GM23338 (cell line): ENCODE results near the gene ADCY4.

ENCODE experiments used
- CREB1 ChIP-seq: fragments of 250-450 bp; sonication (Bioruptor Pico); IDR thresholded peaks from 2 replicates; pipeline ENCODE4 v1.5.0; 2020; ENCODE audit warnings: low read depth, mild to moderate bottlenecking, moderate library complexity
- CTCF ChIP-seq, 2 experiments: fragments of 200-600 bp in 1 of 2; sonication (generic) in 1 of 2; conservative IDR thresholded peaks; 2 replicates each; pipeline versions ENCODE4 v1.5.1 to v1.6.1; 2016 to 2017; ENCODE audit warnings: antibody characterized with exemption in 2 of 2, low read depth in 2 of 2, mild to moderate bottlenecking in 2 of 2, moderate library complexity in 1 of 2
- EZH2 ChIP-seq: fragments of 200-600 bp; sonication (generic); IDR thresholded peaks from one replicate; pipeline ENCODE4 v1.8.0; 2017; ENCODE audit warnings: antibody characterized with exemption, mild to moderate bottlenecking, low read depth; ENCODE audit not compliant: unreplicated experiment
- EZH2phosphoT487 ChIP-seq: fragments of 200-600 bp; sonication (generic); IDR thresholded peaks from one replicate; pipeline ENCODE4 v1.8.1; 2018; ENCODE audit warnings: antibody characterized with exemption; ENCODE audit not compliant: unreplicated experiment
- JUNB ChIP-seq: IDR thresholded peaks from one replicate; pipeline ENCODE4 v1.6.1; 2016; ENCODE audit warnings: antibody characterized with exemption; ENCODE audit not compliant: unreplicated experiment
- POLR2AphosphoS5 ChIP-seq: IDR thresholded peaks from 2 replicates; pipeline ENCODE4 v1.6.1; 2016; ENCODE audit warnings: antibody characterized with exemption, low read depth
- REST ChIP-seq: IDR thresholded peaks from one replicate; pipeline ENCODE4 v1.6.1; 2018; ENCODE audit warnings: antibody characterized with exemption; ENCODE audit not compliant: unreplicated experiment
- STAT1 ChIP-seq: IDR thresholded peaks from one replicate; pipeline ENCODE4 v1.6.1; 2016; ENCODE audit warnings: antibody characterized with exemption; ENCODE audit not compliant: unreplicated experiment
- ZNF114 ChIP-seq: fragments of 250-450 bp; sonication (Bioruptor Pico); IDR thresholded peaks from 2 replicates; pipeline ENCODE4 v1.5.0; 2020; ENCODE audit warnings: mild to moderate bottlenecking, moderate library complexity
- ZNF331 ChIP-seq: fragments of 250-450 bp; sonication (Bioruptor Pico); IDR thresholded peaks from 2 replicates; pipeline ENCODE4 v1.5.0; 2020; ENCODE audit warnings: low read depth, mild to moderate bottlenecking, moderate library complexity
- TF ChIP-seq, protein P1 (sequence below): IDR thresholded peaks from 2 replicates; pipeline ENCODE4 v1.6.1; 2016; ENCODE audit warnings: antibody characterized with exemption
- TF ChIP-seq, protein P2 (sequence below): fragments of 250-450 bp; sonication (Bioruptor Pico); IDR thresholded peaks from 2 replicates; pipeline ENCODE4 v1.5.0; 2020; ENCODE audit warnings: mild to moderate bottlenecking, moderate library complexity

DNA sequence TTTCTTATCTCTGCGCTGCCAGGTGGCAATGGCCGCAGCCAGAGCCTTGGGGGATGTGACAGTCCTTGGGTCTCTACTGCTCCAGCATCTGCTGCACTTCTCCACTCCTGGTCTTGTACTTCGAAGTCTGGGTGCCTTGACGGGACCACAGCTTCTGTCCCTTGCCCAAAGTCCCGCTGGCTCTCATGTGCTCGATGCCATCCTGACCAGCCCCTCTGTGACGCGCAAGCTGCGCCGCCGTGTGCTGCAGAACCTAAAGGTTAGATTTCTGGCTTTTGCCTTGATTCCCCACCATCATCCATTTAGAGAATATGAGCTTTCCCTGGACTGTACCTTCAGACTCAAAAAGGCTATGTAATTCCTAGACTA is 30.9 kb downstream of the ADCY4 start:
- TF ChIP-seq CTCF (conservative IDR thresholded peaks at IDR 0.05; ENCODE audit: low read depth in 2 of 2), result no peak
- no peak for TF ChIP-seq POLR2AphosphoS5
- TF ChIP-seq REST, result no peak
- no peak for TF ChIP-seq ZNF331
- TF ChIP-seq EZH2, result no peak
- no peak for TF ChIP-seq EZH2phosphoT487
- TF ChIP-seq, protein P1, sequence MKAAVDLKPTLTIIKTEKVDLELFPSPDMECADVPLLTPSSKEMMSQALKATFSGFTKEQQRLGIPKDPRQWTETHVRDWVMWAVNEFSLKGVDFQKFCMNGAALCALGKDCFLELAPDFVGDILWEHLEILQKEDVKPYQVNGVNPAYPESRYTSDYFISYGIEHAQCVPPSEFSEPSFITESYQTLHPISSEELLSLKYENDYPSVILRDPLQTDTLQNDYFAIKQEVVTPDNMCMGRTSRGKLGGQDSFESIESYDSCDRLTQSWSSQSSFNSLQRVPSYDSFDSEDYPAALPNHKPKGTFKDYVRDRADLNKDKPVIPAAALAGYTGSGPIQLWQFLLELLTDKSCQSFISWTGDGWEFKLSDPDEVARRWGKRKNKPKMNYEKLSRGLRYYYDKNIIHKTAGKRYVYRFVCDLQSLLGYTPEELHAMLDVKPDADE, result no peak
- TF ChIP-seq ZNF114 (CRISPR knock-in tag), result no peak
- TF ChIP-seq CREB1 (CRISPR knock-in tag), result no peak
- TF ChIP-seq STAT1, result no peak
- TF ChIP-seq, protein P2, sequence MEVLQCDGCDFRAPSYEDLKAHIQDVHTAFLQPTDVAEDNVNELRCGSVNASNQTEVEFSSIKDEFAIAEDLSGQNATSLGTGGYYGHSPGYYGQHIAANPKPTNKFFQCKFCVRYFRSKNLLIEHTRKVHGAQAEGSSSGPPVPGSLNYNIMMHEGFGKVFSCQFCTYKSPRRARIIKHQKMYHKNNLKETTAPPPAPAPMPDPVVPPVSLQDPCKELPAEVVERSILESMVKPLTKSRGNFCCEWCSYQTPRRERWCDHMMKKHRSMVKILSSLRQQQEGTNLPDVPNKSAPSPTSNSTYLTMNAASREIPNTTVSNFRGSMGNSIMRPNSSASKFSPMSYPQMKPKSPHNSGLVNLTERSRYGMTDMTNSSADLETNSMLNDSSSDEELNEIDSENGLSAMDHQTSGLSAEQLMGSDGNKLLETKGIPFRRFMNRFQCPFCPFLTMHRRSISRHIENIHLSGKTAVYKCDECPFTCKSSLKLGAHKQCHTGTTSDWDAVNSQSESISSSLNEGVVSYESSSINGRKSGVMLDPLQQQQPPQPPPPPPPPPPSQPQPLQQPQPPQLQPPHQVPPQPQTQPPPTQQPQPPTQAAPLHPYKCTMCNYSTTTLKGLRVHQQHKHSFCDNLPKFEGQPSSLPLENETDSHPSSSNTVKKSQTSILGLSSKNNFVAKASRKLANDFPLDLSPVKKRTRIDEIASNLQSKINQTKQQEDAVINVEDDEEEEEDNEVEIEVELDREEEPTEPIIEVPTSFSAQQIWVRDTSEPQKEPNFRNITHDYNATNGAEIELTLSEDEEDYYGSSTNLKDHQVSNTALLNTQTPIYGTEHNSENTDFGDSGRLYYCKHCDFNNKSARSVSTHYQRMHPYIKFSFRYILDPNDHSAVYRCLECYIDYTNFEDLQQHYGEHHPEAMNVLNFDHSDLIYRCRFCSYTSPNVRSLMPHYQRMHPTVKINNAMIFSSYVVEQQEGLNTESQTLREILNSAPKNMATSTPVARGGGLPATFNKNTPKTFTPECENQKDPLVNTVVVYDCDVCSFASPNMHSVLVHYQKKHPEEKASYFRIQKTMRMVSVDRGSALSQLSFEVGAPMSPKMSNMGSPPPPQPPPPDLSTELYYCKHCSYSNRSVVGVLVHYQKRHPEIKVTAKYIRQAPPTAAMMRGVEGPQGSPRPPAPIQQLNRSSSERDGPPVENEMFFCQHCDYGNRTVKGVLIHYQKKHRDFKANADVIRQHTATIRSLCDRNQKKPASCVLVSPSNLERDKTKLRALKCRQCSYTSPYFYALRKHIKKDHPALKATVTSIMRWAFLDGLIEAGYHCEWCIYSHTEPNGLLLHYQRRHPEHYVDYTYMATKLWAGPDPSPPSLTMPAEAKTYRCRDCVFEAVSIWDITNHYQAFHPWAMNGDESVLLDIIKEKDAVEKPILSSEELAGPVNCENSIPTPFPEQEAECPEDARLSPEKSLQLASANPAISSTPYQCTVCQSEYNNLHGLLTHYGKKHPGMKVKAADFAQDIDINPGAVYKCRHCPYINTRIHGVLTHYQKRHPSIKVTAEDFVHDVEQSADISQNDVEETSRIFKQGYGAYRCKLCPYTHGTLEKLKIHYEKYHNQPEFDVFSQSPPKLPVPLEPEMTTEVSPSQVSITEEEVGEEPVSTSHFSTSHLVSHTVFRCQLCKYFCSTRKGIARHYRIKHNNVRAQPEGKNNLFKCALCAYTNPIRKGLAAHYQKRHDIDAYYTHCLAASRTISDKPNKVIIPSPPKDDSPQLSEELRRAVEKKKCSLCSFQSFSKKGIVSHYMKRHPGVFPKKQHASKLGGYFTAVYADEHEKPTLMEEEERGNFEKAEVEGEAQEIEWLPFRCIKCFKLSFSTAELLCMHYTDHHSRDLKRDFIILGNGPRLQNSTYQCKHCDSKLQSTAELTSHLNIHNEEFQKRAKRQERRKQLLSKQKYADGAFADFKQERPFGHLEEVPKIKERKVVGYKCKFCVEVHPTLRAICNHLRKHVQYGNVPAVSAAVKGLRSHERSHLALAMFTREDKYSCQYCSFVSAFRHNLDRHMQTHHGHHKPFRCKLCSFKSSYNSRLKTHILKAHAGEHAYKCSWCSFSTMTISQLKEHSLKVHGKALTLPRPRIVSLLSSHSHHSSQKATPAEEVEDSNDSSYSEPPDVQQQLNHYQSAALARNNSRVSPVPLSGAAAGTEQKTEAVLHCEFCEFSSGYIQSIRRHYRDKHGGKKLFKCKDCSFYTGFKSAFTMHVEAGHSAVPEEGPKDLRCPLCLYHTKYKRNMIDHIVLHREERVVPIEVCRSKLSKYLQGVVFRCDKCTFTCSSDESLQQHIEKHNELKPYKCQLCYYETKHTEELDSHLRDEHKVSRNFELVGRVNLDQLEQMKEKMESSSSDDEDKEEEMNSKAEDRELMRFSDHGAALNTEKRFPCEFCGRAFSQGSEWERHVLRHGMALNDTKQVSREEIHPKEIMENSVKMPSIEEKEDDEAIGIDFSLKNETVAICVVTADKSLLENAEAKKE (CRISPR knock-in tag), result no peak
- TF ChIP-seq JUNB, result no peak
